ENCODE data around the gene WDR86. TPM values are rescaled to one million over a fixed set of nuclear protein-coding genes. Genes with fewer than 3 reads are reported as not detected.

WDR86 gene
- total RNA-seq, 1 donor from 2014 or later = 19.4 TPM

- peak overlapping the region; percentile 85 for H3K27ac ChIP-seq
- TF ChIP-seq POLR2AphosphoS5 (IDR thresholded peaks at IDR 0.05; ENCODE audit: insufficient read depth in 1 of 2, low read depth in 1 of 2) = no peak
- TF ChIP-seq CTCF (IDR thresholded peaks at IDR 0.05) = no peak
- no peak for TF ChIP-seq POLR2A (IDR thresholded peaks at IDR 0.05)
- no peak for DNase-seq (ENCODE audit: extremely low spot score in 2 of 2)
- peaks cover 48% of the 10 kb centered on the region for H3K4me1 ChIP-seq
- no peak overlapping the region for H3K4me3 ChIP-seq
- H3K27me3 ChIP-seq = no peaks in the 10 kb centered on the region
- intact Hi-C loops (cut with DNase I) = no loop called here
- no peaks in the 10 kb centered on the region for H3K9me3 ChIP-seq
- H3K36me3 ChIP-seq = no peaks in the 10 kb centered on the region
Observed at GRCh38 chr7:151424799-151425198, 15.0 kb upstream of the WDR86 start.

GRCh38 chr7:151423936-151424335, 14.1 kb upstream of the WDR86 start:
- intact Hi-C loops (cut with DNase I) = no loop called here
- Histone ChIP-seq H3K4me1 (peaks cover 40% of the 10 kb centered on the region), H3K27me3 (no peaks in the 10 kb centered on the region), H3K27ac (no peak overlapping the region), H3K36me3 (no peaks in the 10 kb centered on the region), H3K4me3 (no peak overlapping the region), H3K9me3 (peaks cover 1% of the 10 kb centered on the region)
- no peak for DNase-seq (ENCODE audit: extremely low spot score in 2 of 2)
- TF ChIP-seq POLR2A (IDR thresholded peaks at IDR 0.05) (no peak), POLR2AphosphoS5 (IDR thresholded peaks at IDR 0.05; ENCODE audit: insufficient read depth in 1 of 2, low read depth in 1 of 2) (no peak), CTCF (IDR thresholded peaks at IDR 0.05) (no peak)

GRCh38 chr7:151423226-151423625, 13.4 kb upstream of the WDR86 start:
- Histone ChIP-seq H3K27ac (no peak overlapping the region), H3K36me3 (no peaks in the 10 kb centered on the region), H3K27me3 (no peaks in the 10 kb centered on the region), H3K4me1 (peaks cover 33% of the 10 kb centered on the region), H3K9me3 (peaks cover 3% of the 10 kb centered on the region), H3K4me3 (no peak overlapping the region)
- TF ChIP-seq CTCF (IDR thresholded peaks at IDR 0.05) (no peak), POLR2A (IDR thresholded peaks at IDR 0.05) (no peak), POLR2AphosphoS5 (IDR thresholded peaks at IDR 0.05; ENCODE audit: insufficient read depth in 1 of 2, low read depth in 1 of 2) (no peak)
- intact Hi-C loops (cut with DNase I) = no loop called here
- DNase-seq (ENCODE audit: extremely low spot score in 2 of 2) = no peak

- Histone ChIP-seq H3K27ac (no peak overlapping the region), H3K27me3 (no peaks in the 10 kb centered on the region), H3K36me3 (no peaks in the 10 kb centered on the region), H3K4me3 (no peak overlapping the region), H3K9me3 (peaks cover 3% of the 10 kb centered on the region), H3K4me1 (peaks cover 23% of the 10 kb centered on the region)
- DNase-seq (ENCODE audit: extremely low spot score in 2 of 2) = no peak
- TF ChIP-seq POLR2A (IDR thresholded peaks at IDR 0.05) (no peak), CTCF (IDR thresholded peaks at IDR 0.05) (no peak), POLR2AphosphoS5 (IDR thresholded peaks at IDR 0.05; ENCODE audit: insufficient read depth in 1 of 2, low read depth in 1 of 2) (no peak)
- intact Hi-C loops (cut with DNase I) = no loop called here
Observed at GRCh38 chr7:151422212-151422611, 12.4 kb upstream of the WDR86 start.

- intact Hi-C loops (cut with DNase I) = no loop called here
- Histone ChIP-seq H3K4me3 (no peak overlapping the region), H3K27ac (no peak overlapping the region), H3K27me3 (no peaks in the 10 kb centered on the region), H3K4me1 (peaks cover 15% of the 10 kb centered on the region), H3K9me3 (peaks cover 3% of the 10 kb centered on the region), H3K36me3 (no peaks in the 10 kb centered on the region)
- TF ChIP-seq CTCF (IDR thresholded peaks at IDR 0.05) (no peak), POLR2AphosphoS5 (IDR thresholded peaks at IDR 0.05; ENCODE audit: insufficient read depth in 1 of 2, low read depth in 1 of 2) (no peak), POLR2A (IDR thresholded peaks at IDR 0.05) (no peak)
- DNase-seq (ENCODE audit: extremely low spot score in 2 of 2) = no peak
Observed at GRCh38 chr7:151420144-151420543, 10.3 kb upstream of the WDR86 start.

Data from vagina (tissue), 2 donors.